Upper lobe of left lung (tissue), 4 donors: ENCODE data around the gene JTB.

ENCODE experiments used
- POLR2A ChIP-seq, 4 donors: fragments of 450-650 bp; IDR thresholded peaks; one replicate each; pipeline ENCODE4 v1.5.1; 2016 to 2017; ENCODE audit warnings: antibody characterized with exemption in 4 of 4, mild to moderate bottlenecking in 2 of 4
- POLR2AphosphoS5 ChIP-seq, 2 donors: sonication (generic); formaldehyde crosslinking; IDR thresholded peaks; one replicate each; pipeline ENCODE4 v1.5.1; 2017; ENCODE audit warnings: antibody characterized with exemption in 2 of 2
- TF ChIP-seq, protein P1 (sequence below), 6 experiments: fragments of 450-650 bp in 4 of 6; fragments of 200-600 bp in 2 of 6; sonication (generic) in 2 of 6; IDR thresholded peaks; one replicate each; pipeline ENCODE4 v1.5.1; 2016 to 2019; ENCODE audit warnings: antibody characterized with exemption in 6 of 6

DNA sequence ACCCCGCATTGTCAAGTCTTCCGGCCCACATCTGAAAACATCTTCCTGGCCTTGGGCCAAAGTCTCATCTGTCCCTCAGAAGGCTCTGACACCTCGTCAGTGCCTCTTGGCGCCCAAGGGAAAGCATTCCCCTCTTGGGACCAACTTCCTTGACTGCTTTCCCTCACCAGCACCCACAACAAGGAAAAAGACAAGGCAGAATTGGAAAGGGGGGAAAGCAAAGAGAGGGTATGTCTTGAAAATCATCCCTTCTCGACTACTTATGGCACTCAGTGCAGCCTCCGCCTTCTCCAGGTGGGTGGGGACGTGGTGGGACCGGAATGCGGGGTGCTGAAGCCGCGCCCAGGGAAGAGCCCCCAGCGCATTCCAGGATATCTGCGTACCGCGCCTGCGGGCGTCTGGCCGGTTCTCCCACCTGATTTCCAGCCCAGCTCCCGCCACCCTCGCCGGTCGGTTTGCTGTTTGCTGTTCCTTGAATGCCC, 13.6 kb downstream of the JTB start:
- TF ChIP-seq, protein P1, sequence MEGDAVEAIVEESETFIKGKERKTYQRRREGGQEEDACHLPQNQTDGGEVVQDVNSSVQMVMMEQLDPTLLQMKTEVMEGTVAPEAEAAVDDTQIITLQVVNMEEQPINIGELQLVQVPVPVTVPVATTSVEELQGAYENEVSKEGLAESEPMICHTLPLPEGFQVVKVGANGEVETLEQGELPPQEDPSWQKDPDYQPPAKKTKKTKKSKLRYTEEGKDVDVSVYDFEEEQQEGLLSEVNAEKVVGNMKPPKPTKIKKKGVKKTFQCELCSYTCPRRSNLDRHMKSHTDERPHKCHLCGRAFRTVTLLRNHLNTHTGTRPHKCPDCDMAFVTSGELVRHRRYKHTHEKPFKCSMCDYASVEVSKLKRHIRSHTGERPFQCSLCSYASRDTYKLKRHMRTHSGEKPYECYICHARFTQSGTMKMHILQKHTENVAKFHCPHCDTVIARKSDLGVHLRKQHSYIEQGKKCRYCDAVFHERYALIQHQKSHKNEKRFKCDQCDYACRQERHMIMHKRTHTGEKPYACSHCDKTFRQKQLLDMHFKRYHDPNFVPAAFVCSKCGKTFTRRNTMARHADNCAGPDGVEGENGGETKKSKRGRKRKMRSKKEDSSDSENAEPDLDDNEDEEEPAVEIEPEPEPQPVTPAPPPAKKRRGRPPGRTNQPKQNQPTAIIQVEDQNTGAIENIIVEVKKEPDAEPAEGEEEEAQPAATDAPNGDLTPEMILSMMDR (IDR thresholded peaks at IDR 0.05) = no peak
- TF ChIP-seq POLR2AphosphoS5 (IDR thresholded peaks at IDR 0.05) (no peak), POLR2A (IDR thresholded peaks at IDR 0.05) (peak in 1 of 4 donors; percentile 10)
